ENCODE measurements around the gene RPGRIP1L.
"Not testable (repeated sequence)": the region's sequence is repeated elsewhere in the genome, so short reads cannot be mapped to it uniquely, and the experiment has no call there.

The RPGRIP1L gene

GRCh38 chr16:53711390-53711789 lies 7.7 kb upstream of the RPGRIP1L start:
- DNase-seq, result no peak

DNA sequence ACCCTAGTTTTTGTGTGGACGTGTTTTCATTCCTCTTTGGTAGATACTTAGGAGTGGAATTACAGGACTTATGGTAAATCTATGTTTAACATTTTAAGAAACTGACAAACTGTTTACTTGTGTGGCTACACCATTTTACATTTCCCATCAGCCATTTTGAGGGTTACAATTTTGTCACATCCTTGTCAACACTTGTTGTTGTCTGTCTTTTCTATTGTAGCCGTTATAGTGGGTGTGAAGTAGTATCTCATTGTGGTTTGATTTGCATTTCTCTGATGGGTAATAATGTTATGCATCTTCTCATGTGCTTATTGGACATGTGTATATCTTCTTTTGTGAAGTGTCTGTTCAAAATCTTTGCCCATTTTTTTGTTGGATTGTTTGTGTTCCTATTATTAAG lies 4.8 kb upstream of the RPGRIP1L start:
- DNase-seq, result no peak

DNA sequence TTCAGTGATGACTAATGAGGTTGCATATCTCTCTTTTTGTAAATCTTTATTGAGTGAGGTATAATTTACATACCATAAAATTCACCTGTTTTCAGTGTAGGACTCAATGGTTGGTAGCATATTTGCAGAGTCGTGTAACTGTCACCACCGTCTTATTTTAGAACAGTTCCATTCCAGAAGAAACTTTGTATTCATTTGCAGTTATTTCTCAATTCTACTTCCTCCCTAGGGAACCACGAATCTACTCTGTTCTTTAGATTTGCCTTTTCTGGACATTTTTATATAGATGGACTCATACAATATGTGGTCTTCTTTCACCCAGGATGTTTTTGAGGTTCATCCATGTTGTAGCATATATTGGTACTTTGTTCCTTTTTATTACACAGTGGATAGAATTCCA lies 4.0 kb upstream of the RPGRIP1L start:
- DNase-seq, result no peak

- no peak for DNase-seq
These were observed 770 bp upstream of the RPGRIP1L start for GRCh38 chr16:53704445-53704813.

DNA sequence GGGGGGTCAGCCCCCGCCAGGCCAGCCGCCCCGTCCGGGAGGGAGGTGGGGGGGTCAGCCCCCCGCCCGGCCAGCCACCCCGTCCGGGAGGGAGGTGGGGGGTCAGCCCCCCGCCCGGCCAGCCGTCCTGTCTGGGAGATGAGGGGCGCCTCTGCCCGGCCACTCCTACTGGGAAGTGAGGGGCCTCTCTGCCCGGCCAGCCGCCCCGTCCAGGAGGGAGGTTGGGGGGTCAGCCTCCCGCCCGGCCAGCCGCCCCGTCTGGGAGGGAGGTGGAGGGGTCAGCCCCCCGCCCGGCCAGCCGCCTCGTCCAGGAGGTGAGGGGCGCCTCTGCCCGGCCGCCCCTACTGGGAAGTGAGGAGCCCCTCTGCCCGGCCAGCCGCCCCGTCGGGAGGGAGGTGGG lies 5.4 kb downstream of the RPGRIP1L start:
- DNase-seq, result not testable (repeated sequence)

- DNase-seq, result no peak
These were observed 8.6 kb downstream of the RPGRIP1L start for GRCh38 chr16:53695070-53695469.

DNA sequence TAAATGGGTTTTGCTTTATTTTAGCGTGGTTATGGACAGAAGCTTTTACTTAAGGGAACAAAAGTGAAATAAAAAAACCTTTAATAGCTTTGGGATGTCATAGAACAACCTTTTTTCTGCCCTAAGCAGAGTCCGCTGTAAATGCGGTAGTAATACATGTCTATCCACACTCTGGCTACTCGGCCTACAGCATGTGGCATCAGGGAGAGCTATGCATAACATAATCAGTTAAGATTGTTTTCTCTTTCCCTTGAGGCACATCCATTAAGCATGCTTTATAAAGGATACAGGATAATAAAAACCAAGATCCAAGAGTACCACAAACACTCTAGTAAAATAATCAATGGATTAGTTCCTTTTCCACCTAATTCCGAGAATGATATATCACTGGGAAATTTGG lies 10.3 kb downstream of the RPGRIP1L start:
- no peak for DNase-seq

DNA sequence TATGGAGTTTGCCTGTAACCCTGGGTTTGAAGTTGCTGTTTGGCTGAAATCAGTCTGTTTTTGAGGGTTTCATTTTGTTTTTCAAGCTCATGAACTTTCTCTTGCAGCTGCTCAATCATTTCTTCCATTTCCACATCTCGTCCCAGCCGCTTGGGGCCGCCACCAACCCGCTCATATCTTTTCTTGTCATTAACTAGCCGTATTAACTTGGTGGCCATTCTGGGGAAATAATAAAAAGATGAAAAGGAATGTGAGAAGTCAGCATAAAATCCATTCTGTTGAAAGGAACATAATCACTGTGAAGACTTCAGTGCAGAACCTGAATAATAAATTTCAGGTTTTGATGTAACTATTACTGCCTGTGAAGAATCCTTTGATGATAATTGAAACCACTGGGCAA lies 11.5 kb downstream of the RPGRIP1L start:
- no peak for DNase-seq

DNA sequence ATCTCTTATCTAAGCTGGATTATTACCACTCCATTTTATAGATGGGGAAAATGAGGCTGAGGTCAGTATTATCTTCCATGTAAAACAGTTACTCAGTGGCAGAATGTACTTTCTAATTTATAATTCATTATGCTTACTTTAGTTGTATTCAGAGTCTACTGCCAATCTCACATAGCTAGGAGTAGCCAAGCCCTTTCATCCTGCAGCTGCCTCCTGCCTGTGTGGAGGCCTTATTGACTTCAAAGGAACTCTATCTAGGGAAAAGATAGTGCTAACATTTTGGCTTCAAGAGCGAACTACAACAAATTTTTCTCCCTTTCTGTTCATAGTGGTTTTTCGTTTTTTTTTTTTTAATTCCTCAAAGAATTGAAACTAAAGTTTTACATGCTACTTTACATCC lies 12.9 kb downstream of the RPGRIP1L start:
- no peak for DNase-seq

DNA sequence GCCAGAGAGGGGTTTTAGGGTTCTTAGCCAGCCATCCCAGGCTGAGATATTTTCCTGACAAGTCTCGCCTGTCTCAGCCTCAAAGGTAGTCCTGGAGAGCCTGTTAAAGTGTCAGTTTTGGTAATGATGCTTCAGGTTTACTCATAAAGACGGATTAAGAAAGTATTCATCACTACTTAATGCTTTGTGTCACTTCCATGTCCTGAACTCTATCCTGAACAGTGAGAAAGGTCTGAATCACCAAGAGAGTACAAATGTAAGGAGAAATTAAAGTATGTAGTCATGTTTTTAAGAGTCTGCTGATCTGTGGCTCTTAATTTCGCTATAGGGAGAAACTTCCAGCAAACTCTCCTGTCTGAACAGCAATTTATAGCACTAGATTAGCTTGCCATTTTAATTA lies 14.0 kb downstream of the RPGRIP1L start:
- DNase-seq, result no peak

DNA sequence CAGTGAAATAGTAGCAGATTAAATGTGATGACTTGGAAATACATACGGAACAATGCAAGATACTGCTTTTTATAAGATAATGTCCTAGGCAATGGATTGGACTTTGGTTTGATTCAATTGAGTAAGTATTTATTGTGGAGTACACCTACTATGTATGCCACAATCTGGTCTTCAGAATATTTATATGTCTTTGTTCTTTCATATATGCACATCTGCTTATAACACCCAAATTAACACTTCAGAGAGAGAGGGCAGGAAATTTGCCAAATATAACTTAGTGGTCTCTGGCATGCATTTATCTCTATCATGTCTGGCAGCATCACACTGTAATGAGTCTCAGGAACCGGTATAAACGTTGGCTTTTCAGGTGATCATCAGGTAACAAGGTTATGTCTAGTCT lies 16.9 kb downstream of the RPGRIP1L start:
- DNase-seq, result no peak

GRCh38 chr16:53685334-53685733 lies 18.3 kb downstream of the RPGRIP1L start:
- not testable (repeated sequence) for DNase-seq

- no peak for DNase-seq
These were observed 22.3 kb downstream of the RPGRIP1L start for GRCh38 chr16:53681354-53681753.

GRCh38 chr16:53680756-53681155 lies 22.9 kb downstream of the RPGRIP1L start:
- no peak for DNase-seq

- DNase-seq, result no peak
These were observed 24.8 kb downstream of the RPGRIP1L start for GRCh38 chr16:53678756-53679343.

GRCh38 chr16:53678155-53678554 lies 25.5 kb downstream of the RPGRIP1L start:
- DNase-seq, result no peak

DNA sequence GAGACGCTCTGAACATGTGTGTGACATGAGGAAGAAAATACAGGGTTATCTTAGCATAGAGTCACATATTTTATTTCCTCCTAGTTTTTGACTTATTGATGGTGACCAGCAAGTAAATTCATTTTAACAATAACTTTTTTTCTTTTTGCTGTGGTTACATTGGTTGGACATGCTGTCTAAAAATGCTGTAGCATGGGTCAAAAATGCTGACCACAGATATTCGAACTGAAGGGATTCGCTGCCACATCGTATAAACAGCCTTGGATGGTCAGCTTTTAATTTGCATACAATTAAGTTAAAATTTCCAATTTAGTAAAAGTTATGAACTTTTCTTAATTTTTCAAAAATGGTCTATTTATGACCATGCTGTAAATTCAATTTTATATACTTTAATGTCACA lies 30.5 kb downstream of the RPGRIP1L start:
- DNase-seq, result no peak

DNA sequence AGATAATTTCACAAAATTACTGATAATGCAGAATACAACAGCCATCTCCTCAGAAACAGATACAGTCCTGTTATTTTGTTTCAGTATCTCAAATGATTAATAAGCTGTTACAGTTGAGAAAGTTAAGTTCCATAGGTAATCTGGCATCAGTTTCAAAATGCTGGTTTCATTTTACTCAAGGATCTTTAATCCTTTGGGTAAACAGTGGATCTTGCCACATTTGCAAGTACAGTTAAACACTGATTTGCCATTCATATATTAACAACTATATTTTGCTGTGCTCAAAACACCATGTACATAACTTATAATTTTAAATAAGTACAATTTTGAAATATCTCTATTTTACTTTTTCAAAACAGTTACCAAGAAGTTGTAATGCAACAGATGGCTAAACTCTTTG lies 31.2 kb downstream of the RPGRIP1L start:
- no peak for DNase-seq

DNA sequence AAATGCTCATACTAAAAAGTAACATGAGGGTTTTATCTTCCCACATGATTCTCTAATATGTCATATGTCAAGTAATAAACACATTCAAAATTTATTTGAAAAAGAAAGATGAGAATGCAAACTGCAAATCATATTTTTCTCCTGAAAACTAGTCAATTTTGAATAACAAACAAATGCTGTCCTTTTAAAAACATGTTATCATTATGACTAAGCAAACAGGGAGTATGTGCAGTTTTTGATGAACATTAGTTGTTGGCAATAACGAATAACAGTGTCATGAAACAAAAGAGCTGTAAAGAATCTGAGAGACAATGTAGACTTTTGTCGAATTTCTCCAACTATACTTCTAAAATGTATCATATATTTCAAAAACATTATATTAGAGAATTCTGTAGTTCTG lies 34.8 kb downstream of the RPGRIP1L start:
- DNase-seq, result no peak

DNA sequence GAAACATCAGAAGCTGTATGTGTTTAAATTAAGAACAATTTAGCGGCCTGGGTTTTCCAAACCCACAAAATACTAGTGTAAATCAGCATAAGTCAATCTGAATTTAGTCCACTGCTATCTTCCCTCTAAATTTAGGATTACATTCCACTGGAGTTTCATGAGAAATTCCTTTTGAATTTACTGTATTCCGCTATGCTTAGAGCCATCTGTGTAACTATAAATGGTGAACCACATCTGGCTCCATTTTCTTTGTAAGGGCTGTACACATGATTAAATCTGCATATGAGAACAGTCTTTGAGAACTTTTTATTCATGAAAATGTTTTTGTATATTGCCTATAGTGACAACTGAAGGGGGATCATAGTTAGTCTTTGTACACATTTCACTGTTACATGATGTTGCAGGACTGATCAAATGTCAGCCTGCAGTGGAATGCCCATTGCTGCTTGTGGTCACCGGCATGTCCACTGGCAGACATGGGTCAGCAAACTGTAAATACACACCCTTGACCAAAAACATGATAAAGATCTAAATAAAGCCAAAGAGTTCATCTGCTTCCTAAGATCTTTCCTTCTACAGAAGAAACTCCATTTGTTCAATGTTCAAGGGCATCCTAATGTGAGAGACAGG lies 36.8 kb downstream of the RPGRIP1L start:
- DNase-seq, result no peak

DNA sequence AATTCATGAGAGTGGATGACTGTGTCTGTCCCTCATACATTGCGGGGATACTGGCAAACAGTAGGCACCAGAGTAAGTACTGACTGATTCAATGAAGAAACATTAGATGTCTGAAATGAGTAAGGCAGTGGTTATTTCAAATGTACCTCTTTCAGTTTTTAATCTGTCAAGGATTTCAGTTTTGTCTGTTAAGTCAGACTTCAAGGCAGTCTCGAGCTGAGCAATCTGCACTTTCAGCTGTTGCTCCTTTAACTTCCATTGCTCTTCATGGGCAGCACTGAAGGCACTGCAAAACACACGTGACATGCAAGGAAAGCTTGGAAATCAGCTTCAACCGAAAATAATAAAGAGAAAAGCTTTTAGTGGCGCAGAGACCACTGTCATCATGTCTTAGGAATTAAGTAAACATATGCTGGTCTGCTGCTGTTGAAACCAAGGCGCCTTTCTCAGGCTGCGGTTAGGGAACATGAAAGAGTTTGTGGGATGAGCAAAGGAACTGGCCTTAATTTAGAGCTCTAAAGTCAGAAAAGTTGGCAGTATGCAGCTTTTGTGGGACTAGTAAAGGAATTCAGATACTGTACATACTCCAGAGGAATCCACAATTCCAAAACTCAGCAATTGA lies 38.8 kb downstream of the RPGRIP1L start:
- no peak for DNase-seq

GRCh38 chr16:53662072-53662471 lies 41.6 kb downstream of the RPGRIP1L start:
- DNase-seq, result no peak

GRCh38 chr16:53654946-53655345 lies 48.7 kb downstream of the RPGRIP1L start:
- DNase-seq, result no peak

DNA sequence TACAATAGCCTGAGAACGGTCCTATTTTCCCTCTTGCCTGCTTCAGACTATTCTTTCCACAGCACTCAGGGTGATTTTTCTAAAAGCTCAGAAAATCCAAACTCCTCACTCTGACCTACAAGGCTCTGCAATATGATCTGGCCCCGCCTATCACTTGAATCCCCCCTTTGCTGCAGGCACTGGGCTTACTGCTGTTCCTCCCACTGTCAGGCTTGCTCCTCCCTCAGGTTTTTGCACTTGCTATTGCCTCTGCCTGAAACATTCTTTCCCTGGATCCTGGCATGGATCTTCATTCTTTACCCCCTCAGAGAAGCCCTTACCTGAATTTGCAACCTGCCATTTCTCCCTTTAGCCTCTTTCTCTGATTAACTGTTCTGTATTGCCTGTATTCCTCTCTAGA lies 52.3 kb downstream of the RPGRIP1L start:
- DNase-seq, result no peak

DNA sequence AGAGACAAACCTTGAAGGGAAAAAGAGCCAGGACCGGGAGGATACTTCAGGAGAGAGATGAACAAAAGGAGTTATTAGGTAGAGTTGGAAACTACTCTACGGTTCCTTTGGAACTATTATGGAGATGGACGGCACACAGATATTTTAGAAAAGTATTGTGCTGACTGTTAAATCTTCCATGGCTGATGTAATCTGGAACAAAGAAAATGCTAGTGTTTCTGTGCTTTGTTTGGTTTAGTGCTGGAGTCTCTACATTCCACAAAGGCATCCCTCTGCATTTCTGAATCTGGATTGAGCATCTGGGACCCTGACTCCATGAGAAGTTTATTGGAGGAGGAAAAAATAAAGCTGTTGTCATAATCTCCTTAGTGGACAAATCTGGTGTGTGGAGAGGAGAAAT lies 57.2 kb downstream of the RPGRIP1L start:
- no peak for DNase-seq
